ENCODE data around the gene DIPK1C.

The DIPK1C gene

DNA sequence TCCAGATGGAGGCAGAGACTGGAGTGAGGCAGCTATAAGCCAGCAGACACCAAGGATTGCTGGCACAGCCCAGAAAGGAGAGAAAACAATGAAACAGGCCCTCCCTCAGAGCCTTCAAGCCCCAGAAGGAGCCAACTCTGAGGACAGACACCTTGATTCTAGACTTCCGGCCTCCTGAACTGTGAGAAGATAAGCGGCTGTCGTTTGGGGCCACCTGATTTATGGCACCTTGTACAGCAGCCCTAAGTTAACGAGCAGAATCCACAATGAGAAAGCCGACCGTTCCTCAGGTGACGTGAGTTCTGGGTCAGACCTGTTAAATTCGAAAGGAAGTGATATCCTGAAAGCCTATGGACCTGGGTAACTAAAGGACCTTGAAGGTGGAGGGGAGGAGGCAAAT is 31.8 kb upstream of the DIPK1C start:
- no peaks in the 10 kb centered on the region for H3K36me3 ChIP-seq (ENCODE audit: insufficient read depth, low read length)
- no peak overlapping the region for H3K9ac ChIP-seq (ENCODE audit: low read depth, low read length, poor library complexity, severe bottlenecking)
- H4K20me1 ChIP-seq (ENCODE audit: insufficient read depth, low read length, poor library complexity, severe bottlenecking), result no peaks in the 10 kb centered on the region
- no peaks in the 10 kb centered on the region for H3F3A ChIP-seq (ENCODE audit: low read depth)
- no peaks in the 10 kb centered on the region for H3K9me2 ChIP-seq (replicated peaks; ENCODE audit: low read depth, low read length)
- peaks cover 5% of the 10 kb centered on the region for H3K4me1 ChIP-seq (ENCODE audit: insufficient read depth, low read length, poor library complexity, severe bottlenecking)
- H2AFZ ChIP-seq (ENCODE audit: low read length), result no peak overlapping the region
- no peak overlapping the region for H3K4me3 ChIP-seq (ENCODE audit: low read length, poor library complexity, severe bottlenecking)
- no peaks in the 10 kb centered on the region for H3K27me3 ChIP-seq (ENCODE audit: insufficient read depth, low read length, poor library complexity, severe bottlenecking)
- no peaks in the 10 kb centered on the region for H3K9me3 ChIP-seq (ENCODE audit: insufficient read depth, low read depth, low read length)
- H3K4me2 ChIP-seq (ENCODE audit: low read depth, low read length, poor library complexity, severe bottlenecking), result no peak overlapping the region
- H3K79me2 ChIP-seq (ENCODE audit: insufficient read depth, low read length), result no peaks in the 10 kb centered on the region
- TF ChIP-seq EZH2phosphoT487 (IDR thresholded peaks at IDR 0.05; ENCODE audit: borderline replicate concordance), result no peak
- TF ChIP-seq, protein P1, sequence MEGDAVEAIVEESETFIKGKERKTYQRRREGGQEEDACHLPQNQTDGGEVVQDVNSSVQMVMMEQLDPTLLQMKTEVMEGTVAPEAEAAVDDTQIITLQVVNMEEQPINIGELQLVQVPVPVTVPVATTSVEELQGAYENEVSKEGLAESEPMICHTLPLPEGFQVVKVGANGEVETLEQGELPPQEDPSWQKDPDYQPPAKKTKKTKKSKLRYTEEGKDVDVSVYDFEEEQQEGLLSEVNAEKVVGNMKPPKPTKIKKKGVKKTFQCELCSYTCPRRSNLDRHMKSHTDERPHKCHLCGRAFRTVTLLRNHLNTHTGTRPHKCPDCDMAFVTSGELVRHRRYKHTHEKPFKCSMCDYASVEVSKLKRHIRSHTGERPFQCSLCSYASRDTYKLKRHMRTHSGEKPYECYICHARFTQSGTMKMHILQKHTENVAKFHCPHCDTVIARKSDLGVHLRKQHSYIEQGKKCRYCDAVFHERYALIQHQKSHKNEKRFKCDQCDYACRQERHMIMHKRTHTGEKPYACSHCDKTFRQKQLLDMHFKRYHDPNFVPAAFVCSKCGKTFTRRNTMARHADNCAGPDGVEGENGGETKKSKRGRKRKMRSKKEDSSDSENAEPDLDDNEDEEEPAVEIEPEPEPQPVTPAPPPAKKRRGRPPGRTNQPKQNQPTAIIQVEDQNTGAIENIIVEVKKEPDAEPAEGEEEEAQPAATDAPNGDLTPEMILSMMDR (conservative IDR thresholded peaks at IDR 0.05; ENCODE audit: low read length), result no peak

DNA sequence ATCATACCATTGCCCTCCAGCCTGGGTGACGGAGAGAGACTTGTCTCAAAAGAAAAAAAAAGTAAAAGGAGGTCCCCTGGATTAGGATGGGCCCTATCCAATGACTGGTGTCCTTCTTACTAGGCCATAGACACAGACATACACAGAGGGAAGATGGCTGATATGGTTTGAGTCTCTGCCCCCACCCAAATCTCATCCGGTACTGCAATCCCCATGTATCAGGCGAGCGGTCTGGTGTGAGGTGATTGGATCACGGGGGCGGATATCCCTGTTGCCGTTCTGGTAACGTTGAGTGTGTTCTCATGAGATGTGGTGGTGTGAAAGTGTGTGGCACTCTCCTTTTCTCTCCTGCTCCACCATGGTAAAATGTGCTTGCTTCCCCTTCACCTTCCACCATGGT is 31.2 kb upstream of the DIPK1C start:
- no peak for TF ChIP-seq EZH2phosphoT487 (IDR thresholded peaks at IDR 0.05; ENCODE audit: borderline replicate concordance)
- TF ChIP-seq, protein P1 (conservative IDR thresholded peaks at IDR 0.05; ENCODE audit: low read length), result no peak
- Histone ChIP-seq H3K79me2 (ENCODE audit: insufficient read depth, low read length) (no peaks in the 10 kb centered on the region), H4K20me1 (ENCODE audit: insufficient read depth, low read length, poor library complexity, severe bottlenecking) (no peaks in the 10 kb centered on the region), H3K9ac (ENCODE audit: low read depth, low read length, poor library complexity, severe bottlenecking) (no peak overlapping the region), H3K4me1 (ENCODE audit: insufficient read depth, low read length, poor library complexity, severe bottlenecking) (peaks cover 5% of the 10 kb centered on the region), H3K27me3 (ENCODE audit: insufficient read depth, low read length, poor library complexity, severe bottlenecking) (no peaks in the 10 kb centered on the region), H3K36me3 (ENCODE audit: insufficient read depth, low read length) (no peaks in the 10 kb centered on the region), H3K9me3 (ENCODE audit: insufficient read depth, low read depth, low read length) (no peaks in the 10 kb centered on the region), H3K4me2 (ENCODE audit: low read depth, low read length, poor library complexity, severe bottlenecking) (no peak overlapping the region), H3F3A (ENCODE audit: low read depth) (no peaks in the 10 kb centered on the region), H3K4me3 (ENCODE audit: low read length, poor library complexity, severe bottlenecking) (no peak overlapping the region), H3K9me2 (replicated peaks; ENCODE audit: low read depth, low read length) (no peaks in the 10 kb centered on the region), H2AFZ (ENCODE audit: low read length) (no peak overlapping the region)

DNA sequence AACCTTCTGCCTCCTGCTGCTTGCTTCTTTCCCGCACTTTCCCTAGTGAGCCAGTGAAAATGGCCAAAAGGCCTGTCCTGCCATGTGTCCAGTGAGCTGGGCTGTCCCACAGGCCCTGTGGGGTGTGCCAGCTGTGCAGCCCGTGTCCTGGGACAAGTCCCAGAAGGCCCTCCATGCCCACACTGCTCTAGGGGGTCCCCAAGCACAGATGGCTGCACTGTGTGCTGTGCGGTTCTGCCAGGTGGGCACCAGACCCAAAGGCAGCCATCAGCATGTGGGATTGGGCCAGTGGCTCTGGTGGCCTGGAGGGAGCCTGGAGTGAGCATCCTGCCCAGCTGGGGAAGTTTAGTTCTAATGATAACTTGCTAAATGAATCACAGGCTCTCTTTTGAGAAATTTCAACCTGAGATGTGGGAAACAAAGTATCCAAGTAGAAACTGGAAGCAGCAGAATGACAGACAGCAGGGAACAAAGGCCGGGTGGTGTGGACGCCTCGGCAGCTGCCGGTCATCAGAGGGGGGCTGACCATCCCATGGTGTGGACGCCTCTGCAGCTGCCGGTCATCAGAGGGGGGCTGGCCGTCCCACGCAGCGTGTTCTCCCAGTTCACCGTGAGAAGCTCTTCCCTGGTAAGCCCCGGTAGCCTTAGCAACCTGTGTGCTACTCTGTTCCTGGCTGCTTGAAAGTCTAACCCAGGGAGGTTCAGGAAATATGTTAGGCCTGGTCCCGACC is 29.2 kb upstream of the DIPK1C start:
- H3K4me1 ChIP-seq (ENCODE audit: insufficient read depth, low read length, poor library complexity, severe bottlenecking), result peaks cover 5% of the 10 kb centered on the region
- H3F3A ChIP-seq (ENCODE audit: low read depth), result no peaks in the 10 kb centered on the region
- H3K27me3 ChIP-seq (ENCODE audit: insufficient read depth, low read length, poor library complexity, severe bottlenecking), result no peaks in the 10 kb centered on the region
- H3K4me3 ChIP-seq (ENCODE audit: low read length, poor library complexity, severe bottlenecking), result no peak overlapping the region
- TF ChIP-seq, protein P1 (conservative IDR thresholded peaks at IDR 0.05; ENCODE audit: low read length), result no peak
- TF ChIP-seq EZH2phosphoT487 (IDR thresholded peaks at IDR 0.05; ENCODE audit: borderline replicate concordance), result no peak
- H3K4me2 ChIP-seq (ENCODE audit: low read depth, low read length, poor library complexity, severe bottlenecking), result no peak overlapping the region
- no peaks in the 10 kb centered on the region for H4K20me1 ChIP-seq (ENCODE audit: insufficient read depth, low read length, poor library complexity, severe bottlenecking)
- no peaks in the 10 kb centered on the region for H3K9me3 ChIP-seq (ENCODE audit: insufficient read depth, low read depth, low read length)
- H3K9me2 ChIP-seq (replicated peaks; ENCODE audit: low read depth, low read length), result no peaks in the 10 kb centered on the region
- no peaks in the 10 kb centered on the region for H3K79me2 ChIP-seq (ENCODE audit: insufficient read depth, low read length)
- H3K9ac ChIP-seq (ENCODE audit: low read depth, low read length, poor library complexity, severe bottlenecking), result no peak overlapping the region
- no peaks in the 10 kb centered on the region for H3K36me3 ChIP-seq (ENCODE audit: insufficient read depth, low read length)
- no peak overlapping the region for H2AFZ ChIP-seq (ENCODE audit: low read length)
